Measurements from ENCODE around the gene HPRT1. TPM values are rescaled to one million over a fixed set of nuclear protein-coding genes. Genes with fewer than 3 reads are reported as not detected.
"Not testable (repeated sequence)": the region's sequence is repeated elsewhere in the genome, so short reads cannot be mapped to it uniquely, and the experiment has no call there.

HPRT1 gene
- total RNA-seq, 4 donors from 2014 or later = 5.0 to 12.8 (median 7.2) TPM

DNA sequence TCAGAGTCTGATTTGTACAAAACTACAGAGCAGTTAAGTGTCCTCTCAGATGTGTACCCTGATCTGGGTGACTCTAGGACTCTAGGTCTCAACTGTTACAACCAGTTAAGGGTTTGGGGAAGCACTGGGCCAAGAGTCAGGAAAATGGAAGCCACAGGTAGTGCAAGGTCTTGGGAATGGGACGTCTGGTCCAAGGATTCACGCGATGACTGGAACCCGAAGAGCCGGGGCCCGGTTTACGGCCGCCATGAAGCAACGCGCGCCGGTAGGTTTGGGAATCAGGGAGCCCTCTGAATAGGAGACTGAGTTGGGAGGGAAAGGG, 321 bp upstream of the HPRT1 start:
- TF ChIP-seq, protein P1, sequence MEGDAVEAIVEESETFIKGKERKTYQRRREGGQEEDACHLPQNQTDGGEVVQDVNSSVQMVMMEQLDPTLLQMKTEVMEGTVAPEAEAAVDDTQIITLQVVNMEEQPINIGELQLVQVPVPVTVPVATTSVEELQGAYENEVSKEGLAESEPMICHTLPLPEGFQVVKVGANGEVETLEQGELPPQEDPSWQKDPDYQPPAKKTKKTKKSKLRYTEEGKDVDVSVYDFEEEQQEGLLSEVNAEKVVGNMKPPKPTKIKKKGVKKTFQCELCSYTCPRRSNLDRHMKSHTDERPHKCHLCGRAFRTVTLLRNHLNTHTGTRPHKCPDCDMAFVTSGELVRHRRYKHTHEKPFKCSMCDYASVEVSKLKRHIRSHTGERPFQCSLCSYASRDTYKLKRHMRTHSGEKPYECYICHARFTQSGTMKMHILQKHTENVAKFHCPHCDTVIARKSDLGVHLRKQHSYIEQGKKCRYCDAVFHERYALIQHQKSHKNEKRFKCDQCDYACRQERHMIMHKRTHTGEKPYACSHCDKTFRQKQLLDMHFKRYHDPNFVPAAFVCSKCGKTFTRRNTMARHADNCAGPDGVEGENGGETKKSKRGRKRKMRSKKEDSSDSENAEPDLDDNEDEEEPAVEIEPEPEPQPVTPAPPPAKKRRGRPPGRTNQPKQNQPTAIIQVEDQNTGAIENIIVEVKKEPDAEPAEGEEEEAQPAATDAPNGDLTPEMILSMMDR (IDR thresholded peaks at IDR 0.05) = no peak
- TF ChIP-seq POLR2AphosphoS5 (IDR thresholded peaks at IDR 0.05) (no peak), EP300 (IDR thresholded peaks at IDR 0.05) (no peak), POLR2A (IDR thresholded peaks at IDR 0.05) (no peak)
- peak overlapping the region; percentile 67 for H3K4me3 ChIP-seq
- H3K27ac ChIP-seq = no peak overlapping the region
- no peaks in the 10 kb centered on the region for H3K27me3 ChIP-seq
- no peaks in the 10 kb centered on the region for H3K4me1 ChIP-seq
- no peak for DNase-seq (ENCODE audit: low spot score in 2 of 2)
- H3K36me3 ChIP-seq = no peaks in the 10 kb centered on the region
- no peaks in the 10 kb centered on the region for H3K9me3 ChIP-seq
- 45% methylated on average over 12 of the region's 12 CpGs for WGBS

DNA sequence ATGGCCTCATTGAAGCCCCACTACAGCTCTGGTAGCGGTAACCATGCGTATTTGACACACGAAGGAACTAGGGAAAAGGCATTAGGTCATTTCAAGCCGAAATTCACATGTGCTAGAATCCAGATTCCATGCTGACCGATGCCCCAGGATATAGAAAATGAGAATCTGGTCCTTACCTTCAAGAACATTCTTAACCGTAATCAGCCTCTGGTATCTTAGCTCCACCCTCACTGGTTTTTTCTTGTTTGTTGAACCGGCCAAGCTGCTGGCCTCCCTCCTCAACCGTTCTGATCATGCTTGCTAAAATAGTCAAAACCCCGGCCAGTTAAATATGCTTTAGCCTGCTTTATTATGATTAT, 876 bp downstream of the HPRT1 start:
- H3K27ac ChIP-seq = no peak overlapping the region
- no peak for DNase-seq (ENCODE audit: low spot score in 2 of 2)
- no peaks in the 10 kb centered on the region for H3K36me3 ChIP-seq
- no peaks in the 10 kb centered on the region for H3K9me3 ChIP-seq
- no peak for TF ChIP-seq POLR2A (IDR thresholded peaks at IDR 0.05)
- no peak for TF ChIP-seq EP300 (IDR thresholded peaks at IDR 0.05)
- TF ChIP-seq POLR2AphosphoS5 (IDR thresholded peaks at IDR 0.05) = no peak
- TF ChIP-seq, protein P1 (IDR thresholded peaks at IDR 0.05) = no peak
- WGBS = 44% methylated on average over 9 of the region's 9 CpGs
- no peaks in the 10 kb centered on the region for H3K27me3 ChIP-seq
- peak overlapping the region; percentile 67 for H3K4me3 ChIP-seq
- no peaks in the 10 kb centered on the region for H3K4me1 ChIP-seq

DNA sequence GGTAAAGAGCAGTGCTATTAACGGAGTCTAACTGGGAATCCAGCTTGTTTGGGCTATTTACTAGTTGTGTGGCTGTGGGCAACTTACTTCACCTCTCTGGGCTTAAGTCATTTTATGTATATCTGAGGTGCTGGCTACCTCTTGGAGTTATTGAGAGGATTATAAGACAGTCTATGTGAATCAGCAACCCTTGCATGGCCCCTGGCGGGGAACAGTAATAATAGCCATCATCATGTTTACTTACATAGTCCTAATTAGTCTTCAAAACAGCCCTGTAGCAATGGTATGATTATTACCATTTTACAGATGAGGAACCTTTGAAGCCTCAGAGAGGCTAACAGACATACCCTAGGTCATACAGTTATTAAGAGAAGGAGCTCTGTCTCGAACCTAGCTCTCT, 1.5 kb downstream of the HPRT1 start:
- Histone ChIP-seq H3K4me3 (no peak overlapping the region), H3K27me3 (no peaks in the 10 kb centered on the region), H3K27ac (no peak overlapping the region), H3K9me3 (no peaks in the 10 kb centered on the region), H3K36me3 (no peaks in the 10 kb centered on the region), H3K4me1 (no peaks in the 10 kb centered on the region)
- TF ChIP-seq POLR2AphosphoS5 (IDR thresholded peaks at IDR 0.05) (no peak), EP300 (IDR thresholded peaks at IDR 0.05) (no peak), POLR2A (IDR thresholded peaks at IDR 0.05) (no peak)
- TF ChIP-seq, protein P1 (IDR thresholded peaks at IDR 0.05) = no peak
- DNase-seq (ENCODE audit: low spot score in 2 of 2) = no peak
- WGBS = 92% methylated on average over 3 of the region's 3 CpGs

DNA sequence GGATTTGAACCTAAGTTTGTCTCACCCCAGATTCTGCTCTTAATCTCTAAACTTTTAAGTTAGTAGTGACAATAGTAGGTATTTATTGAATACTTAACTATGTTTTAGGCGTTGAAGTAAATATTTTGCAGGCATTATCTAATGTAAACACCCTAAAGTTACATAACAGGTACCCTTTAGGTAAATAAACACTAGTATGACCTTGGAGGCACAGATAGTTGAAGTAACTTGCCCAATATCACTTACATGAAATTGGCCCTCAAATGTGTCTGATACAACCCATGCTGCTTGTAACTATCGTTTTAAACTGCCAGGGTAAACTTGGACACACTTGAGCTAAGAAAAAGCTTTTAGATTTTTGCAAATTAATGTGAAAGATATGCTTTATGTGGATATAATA, 3.0 kb downstream of the HPRT1 start:
- TF ChIP-seq, protein P1 (IDR thresholded peaks at IDR 0.05) = no peak
- TF ChIP-seq POLR2AphosphoS5 (IDR thresholded peaks at IDR 0.05) (no peak), EP300 (IDR thresholded peaks at IDR 0.05) (no peak), POLR2A (IDR thresholded peaks at IDR 0.05) (no peak)
- no peaks in the 10 kb centered on the region for H3K27me3 ChIP-seq
- no peak overlapping the region for H3K4me3 ChIP-seq
- no peaks in the 10 kb centered on the region for H3K4me1 ChIP-seq
- DNase-seq (ENCODE audit: low spot score in 2 of 2) = no peak
- no peak overlapping the region for H3K27ac ChIP-seq
- 50% methylated on average over 2 of the region's 2 CpGs for WGBS
- H3K9me3 ChIP-seq = no peaks in the 10 kb centered on the region
- no peaks in the 10 kb centered on the region for H3K36me3 ChIP-seq

DNA sequence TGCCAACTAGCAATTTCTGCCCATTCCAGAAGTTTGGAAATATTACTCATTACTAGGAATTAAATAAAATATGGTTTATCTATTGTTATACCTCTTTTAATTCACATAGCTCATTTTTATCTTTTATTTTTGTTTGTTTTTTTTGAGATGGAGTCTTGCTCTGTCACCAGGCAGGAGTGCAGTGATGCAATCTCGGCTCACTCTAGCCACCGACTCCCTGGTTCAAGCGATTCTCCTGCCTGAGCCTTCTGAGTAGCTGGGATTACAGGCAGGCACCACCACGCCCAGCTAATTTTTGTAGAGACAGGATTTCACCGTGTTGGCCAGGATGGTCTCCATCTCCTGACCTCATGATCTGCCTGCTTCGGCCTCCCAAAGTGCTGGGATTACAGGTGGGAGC, 4.5 kb downstream of the HPRT1 start:
- H3K4me3 ChIP-seq; H3K27ac ChIP-seq; H3K9me3 ChIP-seq; H3K27me3 ChIP-seq; DNase-seq (ENCODE audit: low spot score in 2 of 2); H3K4me1 ChIP-seq; H3K36me3 ChIP-seq: not testable (repeated sequence)
- 82% methylated on average over 6 of the region's 6 CpGs for WGBS

DNA sequence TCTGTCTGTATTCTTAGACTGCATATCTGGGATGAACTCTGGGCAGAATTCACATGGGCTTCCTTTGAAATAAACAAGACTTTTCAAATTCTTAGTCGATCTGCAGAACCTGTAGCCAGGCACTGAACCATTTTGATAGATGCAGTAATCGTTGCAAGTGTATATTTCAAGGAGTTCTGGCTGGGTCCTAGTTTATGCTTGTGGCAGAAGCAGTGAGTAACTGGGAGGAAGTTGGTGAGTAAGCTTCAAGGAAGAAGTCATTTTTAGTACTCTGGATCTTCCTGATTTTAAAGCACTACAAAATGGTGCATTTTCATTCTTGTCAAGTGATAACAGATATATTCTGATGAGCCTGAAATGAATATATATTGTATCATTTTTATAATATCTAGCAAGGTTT, 9.5 kb downstream of the HPRT1 start:
- H3K36me3 ChIP-seq = no peaks in the 10 kb centered on the region
- TF ChIP-seq, protein P1 (IDR thresholded peaks at IDR 0.05) = no peak
- TF ChIP-seq POLR2AphosphoS5 (IDR thresholded peaks at IDR 0.05) (no peak), POLR2A (IDR thresholded peaks at IDR 0.05) (no peak), EP300 (IDR thresholded peaks at IDR 0.05) (no peak)
- H3K4me1 ChIP-seq = no peaks in the 10 kb centered on the region
- no peaks in the 10 kb centered on the region for H3K27me3 ChIP-seq
- 63% methylated on average over 2 of the region's 2 CpGs for whole genome bisulfite sequencing
- no peak overlapping the region for H3K27ac ChIP-seq
- H3K9me3 ChIP-seq = no peaks in the 10 kb centered on the region
- H3K4me3 ChIP-seq = no peak overlapping the region
- DNase-seq (ENCODE audit: low spot score in 2 of 2) = no peak

Data from suprapubic skin (tissue), 4 donors.